Upper lobe of right lung (tissue), 1 donor: ENCODE results near the gene BATF3. TPM values are rescaled to one million over a fixed set of nuclear protein-coding genes. Genes with fewer than 3 reads are reported as not detected.
"Not testable (repeated sequence)": the region's sequence is repeated elsewhere in the genome, so short reads cannot be mapped to it uniquely, and the experiment has no call there.

Experiments
- ATAC-seq: fragments of 200-7000 bp; cut with Tn5 transposase; one replicate; pipeline ENCODE4 v1.9.1; 2020; ENCODE audit warnings: mild to moderate bottlenecking, moderate library complexity
- DNase-seq: peaks from one replicate; pipeline ENCODE4 v3.0.0-alpha.2; 2020
- H3K27ac ChIP-seq: fragments of 200-600 bp; one replicate; pipeline ENCODE4 v1.8.0; 2022
- H3K27me3 ChIP-seq: fragments of 200-600 bp; one replicate; pipeline ENCODE4 v1.8.0; 2022; ENCODE audit warnings: mild to moderate bottlenecking
- H3K36me3 ChIP-seq: fragments of 200-600 bp; one replicate; pipeline ENCODE4 v1.8.0; 2022
- H3K4me1 ChIP-seq: fragments of 200-600 bp; one replicate; pipeline ENCODE4 v1.8.0; 2022
- H3K4me3 ChIP-seq: fragments of 200-600 bp; one replicate; pipeline ENCODE4 v1.8.0; 2022; ENCODE audit warnings: mild to moderate bottlenecking
- H3K9me3 ChIP-seq: fragments of 200-600 bp; one replicate; pipeline ENCODE4 v1.8.0; 2022
- intact Hi-C: fragments of 100-400 bp; cut with DNase I; formaldehyde crosslinking; loops from one replicate; pipeline ENCODE4 v1.11.0; 2022
- total RNA-seq: library from RNA; stranded (reverse); fragmentation: NEBNext Ultra II Directional; extraction: Animal tissue kit (Norgen Biotek cat#: 25700); gene quantifications from one replicate; pipeline ENCODE4 v1.2.1, GENCODE V29; 2021
- TF ChIP-seq, protein P1 (sequence below): fragments of 200-600 bp; IDR thresholded peaks from one replicate; pipeline ENCODE4 v1.8.0; 2022; ENCODE audit warnings: antibody characterized with exemption
- donor health status: DM: no; HTN: yes; CAD: no; lungs with severe emphysema.

BATF3 gene
- total RNA-seq, 1 donor from 2014 or later: 10.0 TPM

DNA sequence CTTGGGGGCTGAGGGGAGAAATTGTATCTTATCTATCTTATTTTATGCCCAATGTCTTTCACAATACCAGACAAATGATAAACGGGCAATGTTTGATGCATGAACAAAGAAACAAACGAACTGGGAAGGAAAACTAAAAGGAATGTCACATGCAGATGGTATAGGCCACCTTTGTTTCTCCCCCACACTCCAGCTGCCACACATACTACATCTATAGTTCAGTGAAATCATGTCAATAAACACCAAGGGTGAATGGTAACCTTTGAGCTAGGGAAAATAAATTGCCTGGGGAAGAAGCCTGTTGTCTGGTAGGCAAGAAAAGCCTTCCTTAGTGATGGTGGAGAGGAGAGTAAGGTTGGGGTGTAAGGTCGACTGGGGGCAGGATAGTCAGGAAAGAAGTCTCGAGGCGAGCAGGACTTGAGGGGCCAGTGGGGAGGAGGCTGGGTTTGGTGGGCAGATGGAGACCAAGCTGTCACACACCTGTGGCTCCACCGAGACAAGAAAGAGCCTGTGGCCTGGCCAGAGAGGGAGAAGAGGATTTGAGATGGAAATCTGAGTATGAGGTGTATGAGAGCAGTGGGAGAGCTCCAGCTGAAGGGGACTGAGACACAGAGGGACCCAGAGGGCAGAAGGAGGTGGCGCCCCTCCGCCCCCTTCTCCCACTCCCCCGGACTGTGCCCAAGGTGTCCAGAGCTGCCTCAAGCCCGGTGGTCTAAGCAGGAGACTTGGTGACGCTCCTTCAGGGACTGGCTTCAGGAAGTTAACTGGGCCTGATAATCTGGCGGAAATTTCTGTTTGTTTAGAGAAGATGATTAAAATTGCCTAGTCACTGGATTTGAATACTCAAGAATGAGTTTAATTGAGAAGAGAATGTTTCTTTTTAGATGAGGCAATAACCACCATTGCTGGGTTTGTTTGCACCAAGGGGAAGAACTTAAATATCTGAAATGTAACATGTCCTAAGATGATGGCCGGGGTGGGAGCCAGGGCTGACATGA, 53.8 kb downstream of the BATF3 start:
- Histone ChIP-seq H3K9me3 (no peaks in the 10 kb centered on the region), H3K4me3 (no peak overlapping the region), H3K36me3 (no peaks in the 10 kb centered on the region), H3K27ac (no peak overlapping the region), H3K4me1 (no peaks in the 10 kb centered on the region), H3K27me3 (no peaks in the 10 kb centered on the region)
- DNase-seq (no peak), ATAC-seq (peak; percentile 10)
- intact Hi-C loops: no loop called here
- TF ChIP-seq, protein P1, sequence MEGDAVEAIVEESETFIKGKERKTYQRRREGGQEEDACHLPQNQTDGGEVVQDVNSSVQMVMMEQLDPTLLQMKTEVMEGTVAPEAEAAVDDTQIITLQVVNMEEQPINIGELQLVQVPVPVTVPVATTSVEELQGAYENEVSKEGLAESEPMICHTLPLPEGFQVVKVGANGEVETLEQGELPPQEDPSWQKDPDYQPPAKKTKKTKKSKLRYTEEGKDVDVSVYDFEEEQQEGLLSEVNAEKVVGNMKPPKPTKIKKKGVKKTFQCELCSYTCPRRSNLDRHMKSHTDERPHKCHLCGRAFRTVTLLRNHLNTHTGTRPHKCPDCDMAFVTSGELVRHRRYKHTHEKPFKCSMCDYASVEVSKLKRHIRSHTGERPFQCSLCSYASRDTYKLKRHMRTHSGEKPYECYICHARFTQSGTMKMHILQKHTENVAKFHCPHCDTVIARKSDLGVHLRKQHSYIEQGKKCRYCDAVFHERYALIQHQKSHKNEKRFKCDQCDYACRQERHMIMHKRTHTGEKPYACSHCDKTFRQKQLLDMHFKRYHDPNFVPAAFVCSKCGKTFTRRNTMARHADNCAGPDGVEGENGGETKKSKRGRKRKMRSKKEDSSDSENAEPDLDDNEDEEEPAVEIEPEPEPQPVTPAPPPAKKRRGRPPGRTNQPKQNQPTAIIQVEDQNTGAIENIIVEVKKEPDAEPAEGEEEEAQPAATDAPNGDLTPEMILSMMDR: no peak

DNA sequence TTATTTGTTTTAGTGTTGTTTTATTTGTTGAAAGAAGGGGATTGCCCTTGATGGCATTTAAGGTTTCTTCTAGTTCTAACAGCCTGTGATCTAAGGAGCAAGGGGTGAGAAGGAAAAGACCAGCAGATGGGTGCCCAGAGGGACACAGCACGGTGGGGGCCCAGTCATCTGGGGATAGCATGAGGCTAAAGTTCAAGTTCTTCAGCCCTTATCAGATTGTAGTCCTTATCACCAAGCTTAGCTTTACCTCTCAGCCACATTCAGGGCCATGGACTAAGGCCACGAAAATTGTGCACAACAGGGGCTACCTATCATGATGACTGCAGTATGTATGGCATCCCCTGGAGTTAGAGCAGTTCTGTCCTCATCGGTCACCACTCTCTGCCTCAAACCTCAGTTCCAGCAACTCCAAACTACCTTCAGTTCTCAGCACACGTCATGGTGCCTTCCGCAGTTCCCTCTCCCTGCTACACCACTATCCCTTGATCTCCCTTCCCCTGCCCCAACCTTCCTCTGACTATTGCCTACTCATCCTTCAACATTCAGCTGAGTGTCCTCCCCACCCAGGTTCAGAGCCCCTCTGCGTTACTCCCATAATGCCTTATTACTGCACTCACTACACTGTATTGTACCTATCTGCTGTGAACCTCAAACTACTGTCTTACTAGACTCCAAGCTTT, 54.6 kb downstream of the BATF3 start:
- TF ChIP-seq, protein P1: no peak
- Histone ChIP-seq H3K36me3 (no peaks in the 10 kb centered on the region), H3K4me3 (no peak overlapping the region), H3K9me3 (no peaks in the 10 kb centered on the region), H3K27ac (no peak overlapping the region), H3K27me3 (no peaks in the 10 kb centered on the region), H3K4me1 (no peaks in the 10 kb centered on the region)
- intact Hi-C loops: no loop called here
- ATAC-seq (no peak), DNase-seq (no peak)

DNA sequence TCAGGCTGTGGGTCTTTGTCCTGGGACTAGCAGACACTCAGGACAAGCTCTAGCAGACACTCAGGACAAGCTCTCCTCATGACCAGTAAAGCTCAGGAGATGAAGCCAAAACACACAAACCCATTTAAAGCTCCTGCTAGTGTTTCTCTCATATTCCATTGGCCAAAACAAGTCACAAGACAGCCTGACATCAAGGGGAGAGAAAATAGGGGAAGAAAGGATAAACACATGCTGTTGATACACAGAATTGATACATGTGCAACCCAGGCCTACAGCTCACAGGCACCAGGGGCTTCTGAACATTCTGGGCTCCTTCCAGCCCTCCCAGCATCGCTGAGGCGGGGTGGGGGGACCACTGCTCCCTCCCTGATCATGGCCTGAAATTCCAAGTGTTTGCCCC, 55.8 kb downstream of the BATF3 start:
- Histone ChIP-seq H3K4me1 (peaks cover 5% of the 10 kb centered on the region), H3K27ac (no peak overlapping the region), H3K9me3 (no peaks in the 10 kb centered on the region), H3K4me3 (no peak overlapping the region), H3K27me3 (no peaks in the 10 kb centered on the region), H3K36me3 (no peaks in the 10 kb centered on the region)
- no peak for DNase-seq
- TF ChIP-seq, protein P1: no peak
- no peak for ATAC-seq
- intact Hi-C loops: no loop called here

DNA sequence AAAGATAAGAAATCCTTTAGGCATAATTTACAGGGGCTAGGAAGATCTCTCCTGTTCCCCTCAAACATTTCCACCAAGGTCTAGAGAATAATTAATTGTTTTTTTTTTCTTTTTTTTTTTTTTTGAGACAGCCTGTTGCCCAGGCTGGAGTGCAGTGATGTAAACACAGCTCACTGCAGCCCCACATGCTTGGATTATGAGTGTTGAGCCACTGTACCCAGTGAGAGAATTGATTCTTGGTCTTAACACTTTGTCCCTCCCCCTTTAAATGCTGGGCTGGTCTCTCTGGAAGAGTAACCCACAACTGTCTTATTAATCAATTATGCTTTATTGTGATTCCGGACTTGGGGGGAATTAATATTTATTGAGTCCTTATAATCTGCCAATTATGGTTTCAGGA, 57.7 kb downstream of the BATF3 start:
- intact Hi-C loops: no loop called here
- TF ChIP-seq, protein P1: no peak
- ATAC-seq: no peak
- Histone ChIP-seq H3K27me3 (no peaks in the 10 kb centered on the region), H3K36me3 (no peaks in the 10 kb centered on the region), H3K27ac (no peak overlapping the region), H3K4me1 (peaks cover 22% of the 10 kb centered on the region), H3K9me3 (no peaks in the 10 kb centered on the region), H3K4me3 (no peak overlapping the region)
- no peak for DNase-seq

DNA sequence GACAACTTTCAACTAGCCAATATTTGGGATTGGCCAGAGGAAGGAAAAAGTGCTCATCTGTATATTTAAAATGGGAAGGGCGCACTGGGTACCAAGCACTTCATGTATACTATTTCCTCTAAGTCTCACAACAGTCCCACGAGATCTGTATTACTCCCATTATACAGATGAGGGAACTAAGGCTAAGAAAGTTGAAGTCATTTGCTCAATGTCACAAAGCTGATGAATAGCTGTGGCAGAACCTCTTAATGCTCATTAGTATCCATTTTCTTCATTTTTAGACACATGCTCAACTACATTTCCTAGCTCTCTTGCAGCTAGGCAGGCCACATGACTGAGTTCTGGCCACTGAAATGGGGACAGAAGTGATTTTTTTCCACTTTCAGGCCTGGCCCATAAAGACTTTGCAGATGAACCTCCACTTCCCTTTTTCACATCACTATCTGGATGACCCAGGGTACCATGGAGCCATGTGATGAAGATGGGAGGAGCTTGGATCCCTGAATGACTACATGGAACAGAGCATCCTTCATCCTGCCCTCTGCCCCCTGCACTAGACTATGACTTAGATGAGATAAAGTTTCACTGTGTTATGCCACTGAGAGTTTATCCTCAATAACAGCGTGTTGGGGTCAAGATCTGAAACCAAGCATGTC, 59.3 kb downstream of the BATF3 start:
- intact Hi-C loops: no loop called here
- no peak for DNase-seq
- H3K4me3 ChIP-seq: no peak overlapping the region
- peaks cover 38% of the 10 kb centered on the region for H3K4me1 ChIP-seq
- H3K27me3 ChIP-seq: no peaks in the 10 kb centered on the region
- no peaks in the 10 kb centered on the region for H3K9me3 ChIP-seq
- no peaks in the 10 kb centered on the region for H3K36me3 ChIP-seq
- no peak overlapping the region for H3K27ac ChIP-seq
- ATAC-seq: no peak
- TF ChIP-seq, protein P1: no peak

DNA sequence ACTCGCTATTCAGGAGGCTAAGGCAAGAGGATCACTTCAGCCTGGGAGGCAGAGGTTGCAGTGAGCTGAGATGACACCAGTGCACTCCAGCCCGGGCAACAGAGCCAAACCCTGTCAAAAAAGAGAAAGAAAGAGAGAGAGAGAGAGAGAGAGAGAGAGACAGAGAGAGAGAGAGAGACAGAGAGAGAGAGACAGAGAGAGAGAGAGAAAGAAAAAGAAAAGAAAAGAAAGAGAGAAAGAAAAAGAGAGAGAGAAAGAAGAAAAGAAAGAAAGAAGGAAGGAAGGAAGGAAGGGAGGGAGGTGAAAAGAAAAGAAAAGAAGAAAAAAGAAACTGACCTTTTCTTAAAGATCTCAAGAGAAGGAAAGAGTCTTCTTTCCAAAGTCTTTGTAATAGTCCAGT, 60.1 kb downstream of the BATF3 start:
- H3K36me3 ChIP-seq, H3K9me3 ChIP-seq, H3K27me3 ChIP-seq, intact Hi-C loops, H3K4me3 ChIP-seq, H3K27ac ChIP-seq, ATAC-seq, DNase-seq: not testable (repeated sequence)
- H3K4me1 ChIP-seq: peaks cover 47% of the 10 kb centered on the region
